ENCODE data around the gene CAT. TPM values are rescaled to one million over a fixed set of nuclear protein-coding genes. Genes with fewer than 3 reads are reported as not detected.

CAT gene
- total and polyA plus RNA-seq, 9 of the 15 experiments (the other 6 are each of a cell fraction or from before 2014, with no cell fraction given): 86.7 to 183 (median 114) TPM

- TF ChIP-seq CTCF (IDR thresholded peaks at IDR 0.05 in 2 of 3, conservative IDR thresholded peaks at IDR 0.05 in 1 of 3; ENCODE audit: insufficient read depth in 2 of 3, low read depth in 1 of 3, low read length in 3 of 3) (0 out of 6 replicates have a peak, but pooled peaks of 1 of the 3 experiments have one; percentile 3), TBP (optimal IDR thresholded peaks at IDR 0.05; ENCODE audit: low read depth, low read length) (no peak), DPF2 (IDR thresholded peaks at IDR 0.05) (no peak), CBX5 (IDR thresholded peaks at IDR 0.05; ENCODE audit: borderline replicate concordance, low read depth) (no peak)
These were observed 64.2 kb downstream of the CAT start (continued) for GRCh38 chr11:34502949-34503348.

- POLR2A ChIA-PET: no interaction called here
- Histone ChIP-seq H3K9me1 (ENCODE audit: control insufficient read depth, insufficient read depth, low read length) (no peaks in the 10 kb centered on the region), H3K79me2 (ENCODE audit: control insufficient read depth, insufficient read depth, low read length) (no peaks in the 10 kb centered on the region), H3K27ac (ENCODE audit: extremely low read depth, low read depth, low read length) (no peak overlapping the region), H3K4me3 (no peak overlapping the region), H3K27me3 (ENCODE audit: control insufficient read depth in 2 of 2, insufficient read depth in 2 of 2, low read length in 2 of 2) (peaks cover 0 to under 1% of the 10 kb centered on the region in 2 experiments; a peak in 1 of 5 replicates), H3K9ac (ENCODE audit: insufficient read depth in 1 of 2, low read depth in 2 of 2, low read length in 2 of 2) (no peak overlapping the region), H4K20me1 (replicated peaks; ENCODE audit: control insufficient read depth, insufficient read depth, low read length) (no peaks in the 10 kb centered on the region), H3K36me3 (ENCODE audit: control insufficient read depth, insufficient read depth, low read length) (no peaks in the 10 kb centered on the region), H3K4me2 (ENCODE audit: insufficient read depth, low read length) (no peak overlapping the region), H3K9me3 (replicated peaks; ENCODE audit: control insufficient read depth, insufficient read depth, low read depth, low read length) (no peaks in the 10 kb centered on the region), H3K4me1 (replicated peaks in 1 of 2; ENCODE audit: control insufficient read depth in 2 of 2, insufficient read depth in 2 of 2, low read length in 2 of 2) (no peaks in the 10 kb centered on the region; a peak in 1 of 5 replicates), H2AFZ (ENCODE audit: low read depth, low read length) (no peak overlapping the region)
- FAIRE-seq (no peak), DNase-seq (ENCODE audit: extremely low read depth in 1 of 4, low spot score in 3 of 4) (no peak), ATAC-seq (no peak)
- no TSS peak for BruUV-seq (replicated peaks)
- in situ Hi-C loops (cut with MboI): no loop called here
- CTCF ChIA-PET (ENCODE audit: low intra/inter-chr PET ratio): no interaction called here
- intact Hi-C loops (cut with micrococcal nuclease): no loop called here
- 9% methylated on average over 5 of the region's 5 CpGs for WGBS (ENCODE audit: insufficient coverage, low coverage, missing lambda C conversion rate)
- TF ChIP-seq IFI16 (CRISPR knock-in tag; IDR thresholded peaks at IDR 0.05) (no peak), CBX8 (IDR thresholded peaks at IDR 0.05; ENCODE audit: borderline replicate concordance, extremely low read depth, low read depth, low read length, poor library complexity, severe bottlenecking) (no peak), HOMEZ (CRISPR knock-in tag; IDR thresholded peaks at IDR 0.05) (no peak), GTF2A2 (tag; IDR thresholded peaks at IDR 0.05) (no peak), ZNF589 (CRISPR knock-in tag; IDR thresholded peaks at IDR 0.05; ENCODE audit: low read depth) (no peak), IRF1 (CRISPR knock-in tag; IDR thresholded peaks at IDR 0.05; ENCODE audit: borderline replicate concordance) (no peak), MXD1 (CRISPR knock-in tag; IDR thresholded peaks at IDR 0.05; ENCODE audit: borderline replicate concordance, poor library complexity, severe bottlenecking) (no peak)
These were observed 67.1 kb downstream of the CAT start for GRCh38 chr11:34505874-34506273.
